DMS53 treated with DMSO at 0.1 percent for 48 hours (cell line): ENCODE data around the gene C1QTNF4.
"Not testable (repeated sequence)": the region's sequence is repeated elsewhere in the genome, so short reads cannot be mapped to it uniquely, and the experiment has no call there.

Experiments
- DNase-seq: peaks from one replicate; lab custom pipeline; 2025; ENCODE audit not compliant: unreplicated experiment; lab: John Stamatoyannopoulos, UW

Gene C1QTNF4

DNA sequence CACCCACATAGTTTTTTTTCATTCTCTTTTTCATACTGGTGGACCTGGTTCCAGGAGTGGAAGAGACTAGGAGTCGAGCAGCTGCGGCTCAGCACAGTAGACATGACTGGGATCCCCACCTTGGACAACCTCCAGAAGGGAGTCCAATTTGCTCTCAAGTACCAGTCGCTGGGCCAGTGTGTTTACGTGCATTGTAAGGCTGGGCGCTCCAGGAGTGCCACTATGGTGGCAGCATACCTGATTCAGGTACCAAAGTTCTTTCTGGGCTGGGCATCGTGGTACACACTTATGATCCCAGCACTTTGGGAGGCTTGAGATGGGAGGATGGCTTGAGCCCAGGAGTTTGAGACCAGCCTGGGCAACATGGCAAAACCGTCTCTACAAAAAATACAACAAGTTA lies 24.6 kb downstream of the C1QTNF4 start:
- no peak for DNase-seq

DNA sequence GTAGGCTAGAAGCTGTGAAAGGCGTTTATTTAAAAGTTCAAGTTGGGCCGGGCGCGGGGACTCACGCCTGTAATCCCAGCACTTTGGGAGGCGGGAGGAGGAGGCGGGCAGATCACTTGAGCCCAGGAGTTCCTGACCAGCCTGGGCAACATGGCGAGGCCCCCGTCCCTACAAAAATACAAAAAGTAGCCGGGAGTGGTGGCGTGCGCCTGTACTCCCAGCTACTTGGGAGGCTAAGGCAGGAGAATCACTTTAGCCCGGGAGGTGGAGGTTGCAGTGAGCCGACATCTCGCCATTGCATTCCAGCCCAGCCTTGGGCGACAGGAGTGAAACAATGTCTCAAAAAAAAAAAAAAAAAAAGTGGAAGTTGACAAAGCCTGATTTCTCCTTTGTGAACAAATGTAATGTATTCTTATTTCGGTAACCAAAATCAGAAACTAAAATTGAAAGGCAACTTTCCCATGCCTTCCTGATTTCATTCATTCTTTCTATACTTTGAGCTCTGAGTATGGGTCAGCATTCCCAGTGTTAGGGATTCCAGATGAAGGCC lies 28.0 kb downstream of the C1QTNF4 start:
- DNase-seq = no peak

DNA sequence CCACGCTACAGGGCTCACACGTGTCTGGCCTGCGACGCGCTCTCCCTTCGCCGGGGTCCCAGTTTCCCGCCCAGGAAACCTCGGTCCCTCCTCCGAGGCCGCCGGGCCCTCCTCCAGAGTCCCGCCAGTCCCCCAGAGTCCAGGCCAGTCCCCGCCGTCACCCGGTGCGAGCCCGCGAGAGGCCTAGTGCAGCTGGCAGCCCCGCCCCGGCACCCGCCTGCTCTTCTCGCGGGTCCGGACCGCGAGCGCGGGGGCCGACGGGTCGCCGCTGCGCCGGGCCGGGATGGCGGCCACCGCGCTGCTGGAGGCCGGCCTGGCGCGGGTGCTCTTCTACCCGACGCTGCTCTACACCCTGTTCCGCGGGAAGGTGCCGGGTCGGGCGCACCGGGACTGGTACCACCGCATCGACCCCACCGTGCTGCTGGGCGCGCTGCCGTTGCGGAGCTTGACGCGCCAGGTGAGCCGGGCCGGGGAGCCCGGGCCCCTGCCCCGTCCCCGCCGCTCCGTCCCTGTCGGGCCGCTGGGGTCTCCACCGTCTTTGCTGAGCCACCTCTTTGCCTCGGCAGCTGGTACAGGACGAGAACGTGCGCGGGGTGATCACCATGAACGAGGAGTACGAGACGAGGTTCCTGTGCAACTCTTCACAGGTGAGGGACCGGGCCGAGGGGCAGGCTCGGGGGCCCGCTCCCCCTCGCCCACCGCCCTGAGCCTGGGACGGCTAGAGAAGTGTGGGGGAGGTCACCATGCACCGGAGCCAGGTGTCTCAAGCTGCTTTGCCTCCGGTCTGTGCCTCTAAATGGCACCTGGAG lies 28.7 kb downstream of the C1QTNF4 start, which contains the start of gene PTPMT1:
PTPMT1 (plus strand) TSS at position 260 of the 809 bp plus-strand sequence; CDS start at position 284, 24 bp downstream.
- peak; percentile 11 for DNase-seq

DNA sequence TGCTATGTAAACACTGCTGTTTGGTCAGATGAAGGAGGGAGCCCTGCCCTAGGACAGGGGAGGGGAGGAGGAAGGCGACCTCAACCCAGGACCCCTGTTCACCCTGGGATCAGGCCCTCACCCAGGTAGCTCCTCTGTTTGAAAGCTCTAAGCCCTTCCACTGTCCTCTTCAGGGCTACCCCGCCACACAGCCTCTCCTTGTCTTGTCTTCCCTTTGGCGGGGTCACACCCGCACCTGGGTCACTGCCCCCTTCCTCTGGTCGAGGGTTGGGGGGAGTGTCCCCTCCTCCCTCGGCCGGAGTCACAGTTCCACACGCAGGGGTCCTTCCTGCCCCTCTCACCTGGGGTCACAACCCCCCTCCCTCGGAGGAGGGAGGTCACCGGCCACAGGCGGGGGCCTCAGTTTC lies 29.3 kb downstream of the C1QTNF4 start:
- DNase-seq = no peak

DNA sequence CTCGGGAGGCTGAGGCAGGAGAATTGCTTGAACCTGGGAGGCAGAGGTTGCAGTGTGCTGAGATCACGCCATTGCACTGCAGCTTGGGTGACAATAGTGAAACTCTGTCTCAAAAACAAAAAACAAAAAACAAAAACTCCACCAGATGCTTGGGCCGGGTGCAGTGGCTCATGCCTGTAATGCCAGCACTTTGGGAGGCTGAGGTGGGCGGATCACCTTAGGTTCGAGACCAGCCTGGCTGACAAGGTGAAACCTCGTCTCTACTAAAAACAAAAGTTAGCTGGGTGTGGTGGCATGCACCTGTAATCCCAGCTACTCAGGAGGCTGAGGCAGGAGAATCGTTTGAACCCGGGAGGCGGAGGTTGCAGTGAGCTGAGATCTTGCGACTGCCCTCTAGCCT lies 29.8 kb downstream of the C1QTNF4 start:
- not testable (repeated sequence) for DNase-seq

DNA sequence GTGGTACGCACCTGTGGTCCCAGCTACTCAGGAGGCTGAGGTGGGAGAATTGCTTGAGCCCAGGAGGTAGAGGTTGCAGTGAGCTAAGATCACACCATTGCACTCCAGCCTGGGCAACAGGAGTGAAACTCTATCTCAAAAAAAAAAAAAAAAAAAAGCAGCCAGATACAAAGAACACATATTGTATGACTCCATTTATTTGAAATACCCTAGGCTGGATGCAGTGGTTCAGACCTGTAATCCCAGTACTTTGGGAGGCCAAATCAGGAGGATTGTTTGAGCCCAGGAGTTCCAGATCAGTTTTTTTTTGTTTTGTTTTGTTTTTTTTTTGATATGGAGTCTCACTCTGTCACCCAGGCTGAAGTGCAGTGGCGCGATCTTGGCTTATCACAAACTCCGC lies 31.8 kb downstream of the C1QTNF4 start:
- DNase-seq = not testable (repeated sequence)

DNA sequence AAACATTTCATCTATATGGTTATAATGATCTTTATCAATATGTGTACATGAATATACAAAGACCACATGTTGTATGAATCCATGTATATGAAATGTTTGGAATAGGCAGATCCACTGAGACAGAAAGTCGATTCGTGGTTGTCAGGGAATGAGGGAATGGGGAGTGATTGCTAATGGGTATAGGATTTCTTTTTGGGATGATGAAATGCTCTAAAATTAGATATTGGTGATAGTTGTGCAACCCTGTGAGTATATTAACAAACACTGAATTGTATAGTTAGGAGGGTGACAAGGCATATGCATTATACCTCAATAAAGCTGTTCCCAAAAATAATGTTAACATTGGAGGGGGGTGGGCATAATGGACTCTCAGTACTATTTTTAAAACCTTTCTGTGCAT lies 33.8 kb downstream of the C1QTNF4 start:
- DNase-seq = no peak

DNA sequence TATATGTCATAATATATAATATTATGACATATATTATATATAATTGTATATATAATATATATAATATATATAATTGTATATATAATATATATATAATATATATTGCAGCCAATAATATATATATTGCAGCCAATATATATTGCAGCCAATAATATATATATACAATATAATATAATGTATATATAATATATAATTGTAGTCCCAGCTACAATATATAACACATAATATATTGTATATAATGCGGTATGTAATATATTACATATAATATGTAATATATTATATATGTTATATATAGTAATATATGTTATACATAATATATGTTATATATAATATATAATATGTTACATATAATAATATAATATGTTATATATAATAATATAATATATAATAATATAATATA lies 35.5 kb downstream of the C1QTNF4 start:
- DNase-seq = no peak

DNA sequence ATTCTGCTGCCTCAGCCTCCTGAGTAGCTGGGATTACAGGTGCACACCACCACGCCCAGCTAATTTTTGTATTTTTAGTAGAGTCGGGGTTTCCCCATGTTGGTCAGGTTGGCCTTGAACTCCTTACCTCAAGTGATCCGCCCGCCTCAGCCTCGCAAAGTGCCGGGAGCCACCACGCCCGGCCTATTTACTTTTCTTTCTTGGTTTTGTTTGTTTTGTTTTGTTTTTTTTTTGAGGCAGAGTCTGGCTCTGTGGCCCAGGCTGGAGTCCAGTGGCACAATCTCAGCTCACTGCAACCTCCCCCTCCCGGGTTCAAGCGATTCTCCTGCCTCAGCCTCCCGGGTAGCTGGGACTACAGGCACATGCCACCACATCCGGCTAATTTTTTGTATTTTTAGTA lies 37.2 kb downstream of the C1QTNF4 start:
- not testable (repeated sequence) for DNase-seq

DNA sequence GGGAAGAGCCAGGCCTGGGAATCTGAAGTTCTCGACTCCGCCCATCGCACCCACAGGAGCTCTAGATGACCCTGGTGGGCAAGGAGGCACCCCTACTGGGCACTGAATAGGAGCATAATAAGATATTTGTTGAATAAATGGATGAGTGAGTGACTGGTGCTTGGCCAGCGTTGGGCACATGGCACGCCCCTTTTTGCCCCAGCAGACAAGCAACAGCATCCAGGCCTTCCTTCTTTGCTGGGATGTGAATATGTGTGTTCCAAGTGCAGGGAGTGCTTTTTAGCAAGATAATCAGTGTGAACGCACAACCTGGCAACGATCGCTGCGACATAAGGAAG lies 40.8 kb downstream of the C1QTNF4 start:
- DNase-seq = peak; percentile 77

DNA sequence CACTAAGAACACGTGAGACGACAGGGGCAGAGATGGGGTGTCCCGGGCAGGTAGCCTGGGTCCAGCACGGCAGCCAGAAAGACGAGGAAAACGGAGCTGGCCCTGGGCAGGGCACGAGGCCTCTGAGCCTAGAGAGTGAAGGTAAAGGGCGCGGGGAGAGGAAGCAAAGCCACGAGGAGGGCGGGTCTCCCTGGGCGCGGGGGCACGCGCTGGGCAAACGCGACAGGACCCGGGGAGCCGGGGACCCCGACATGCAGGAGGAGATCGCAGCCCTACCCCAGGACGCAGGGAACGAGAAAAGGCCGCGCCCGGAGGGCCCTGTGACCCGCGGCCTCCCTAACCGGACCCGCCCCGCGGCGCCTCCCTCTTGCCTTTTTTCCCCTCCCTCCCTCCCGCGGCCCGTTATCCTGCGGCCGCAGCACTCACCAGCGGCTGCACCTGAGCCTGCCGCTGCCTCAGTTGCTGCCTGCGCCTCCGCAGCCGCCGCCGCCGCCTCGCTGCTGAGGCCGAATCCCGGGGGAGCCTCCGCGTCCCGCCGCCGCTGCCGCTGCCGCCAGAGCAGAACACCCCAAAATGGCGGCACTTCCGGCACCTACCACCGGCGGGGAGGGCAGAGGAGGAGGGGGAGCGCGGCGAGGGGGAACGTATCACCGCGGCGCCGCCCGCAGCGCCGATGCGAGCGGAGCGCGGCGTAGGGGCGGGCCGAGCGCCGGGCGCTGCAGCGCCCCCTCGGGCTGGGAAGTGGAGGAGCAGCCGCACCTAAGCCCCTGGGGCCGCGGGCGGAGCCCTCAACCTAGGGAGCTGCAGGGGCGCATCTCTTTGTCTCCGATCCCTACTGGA lies 41.4 kb downstream of the C1QTNF4 start, which contains the start of gene CELF1:
CELF1 (minus strand) TSS at position 567 of the 840 bp plus-strand sequence. CDS start 53,609 bp downstream, outside the sequence.
- peak; percentile 77 for DNase-seq

DNA sequence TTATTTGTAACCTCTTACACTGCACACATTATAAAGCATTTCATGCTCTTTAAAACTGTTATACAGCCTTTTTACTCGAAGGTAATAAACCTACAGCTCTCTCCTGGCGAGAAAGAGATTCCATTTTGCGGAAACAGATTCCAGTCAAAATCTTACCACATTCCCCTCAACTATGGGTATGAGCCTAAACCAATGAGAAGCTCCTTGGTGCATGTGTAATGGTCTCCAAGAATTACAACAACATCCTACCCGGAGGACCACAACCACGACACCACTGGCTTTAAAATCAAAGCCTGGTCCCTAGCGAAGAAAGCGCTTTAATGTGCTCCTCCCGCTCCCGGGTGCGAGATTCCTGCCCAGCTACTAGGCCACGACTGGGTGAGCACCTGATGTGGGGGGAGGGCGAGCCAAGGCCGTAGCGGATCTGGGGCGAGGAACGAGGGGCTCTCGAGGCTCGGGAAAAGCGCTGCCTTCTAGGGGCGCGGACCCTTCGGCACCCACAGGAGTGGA lies 42.1 kb downstream of the C1QTNF4 start:
- no peak for DNase-seq

DNA sequence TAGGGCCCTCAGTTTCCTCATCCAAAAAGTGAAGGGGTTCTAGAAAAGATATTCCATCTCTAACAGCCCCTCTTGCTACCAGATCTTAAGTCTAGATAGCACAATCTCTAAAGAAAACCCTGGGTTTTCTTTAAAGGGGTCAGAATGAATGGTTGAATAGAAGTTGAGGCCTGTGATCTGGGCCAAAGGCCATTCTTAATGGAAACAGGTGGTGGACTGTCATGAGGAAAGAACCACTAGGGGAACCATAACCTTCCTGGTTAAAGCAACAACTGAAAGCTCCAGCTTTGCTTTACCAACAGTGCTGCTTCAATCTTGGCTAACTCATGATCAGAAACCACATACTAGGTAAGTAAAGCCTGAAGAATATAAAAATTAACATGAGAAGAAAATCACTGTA lies 43.1 kb downstream of the C1QTNF4 start:
- DNase-seq = no peak

DNA sequence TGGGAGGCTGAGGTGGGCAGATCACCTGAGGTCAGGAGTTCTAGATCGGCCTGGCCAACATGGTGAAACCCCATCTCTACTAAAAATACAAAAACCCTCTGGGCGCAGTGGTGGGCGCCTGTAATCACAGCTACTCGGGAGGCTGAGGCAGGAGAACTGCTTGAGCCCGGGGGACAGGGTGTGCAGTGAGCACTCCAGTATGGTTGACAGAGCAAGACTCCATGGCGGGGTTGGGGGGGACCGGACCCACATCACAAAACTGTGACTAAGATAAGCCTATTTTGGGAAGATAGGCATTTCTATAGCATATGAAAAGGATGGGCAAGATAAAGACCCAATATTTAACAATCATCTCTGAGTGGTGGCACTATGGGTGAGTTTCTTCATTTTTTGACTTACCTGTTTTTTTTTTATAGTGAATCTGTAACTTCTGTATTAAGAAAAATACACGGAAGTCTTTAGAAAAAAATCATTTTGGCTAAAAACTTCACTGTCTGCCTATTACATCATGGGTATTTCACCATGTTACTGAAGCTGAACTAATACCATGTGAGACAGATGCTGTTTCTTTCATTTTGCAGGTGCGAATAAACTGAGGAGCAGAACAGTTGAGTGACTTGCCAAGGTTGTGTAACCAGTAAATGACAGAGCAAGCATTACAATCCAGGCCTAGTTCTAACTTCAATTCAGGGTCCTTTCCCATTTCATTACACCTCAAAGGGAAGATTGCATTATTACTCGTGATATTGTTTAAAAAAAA lies 43.7 kb downstream of the C1QTNF4 start:
- DNase-seq = no peak

DNA sequence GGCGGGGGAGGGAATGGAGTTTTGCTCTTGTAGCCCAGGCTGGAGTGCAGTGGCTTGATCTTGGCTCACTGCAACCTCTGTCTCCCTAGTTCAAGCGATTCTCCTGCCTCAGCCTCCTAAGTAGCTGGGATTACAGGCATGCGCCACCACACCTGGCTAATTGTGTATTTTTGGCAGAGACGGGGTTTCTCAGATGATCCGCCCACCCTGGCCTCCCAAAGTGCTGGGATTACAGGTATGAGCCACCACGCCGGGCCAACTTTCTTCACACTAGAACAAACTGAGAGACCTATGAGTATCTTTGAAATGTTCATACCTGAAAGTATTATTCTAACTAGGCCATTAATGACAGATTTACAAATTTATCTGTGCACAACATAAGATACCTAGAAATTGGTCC lies 47.9 kb downstream of the C1QTNF4 start:
- not testable (repeated sequence) for DNase-seq

DNA sequence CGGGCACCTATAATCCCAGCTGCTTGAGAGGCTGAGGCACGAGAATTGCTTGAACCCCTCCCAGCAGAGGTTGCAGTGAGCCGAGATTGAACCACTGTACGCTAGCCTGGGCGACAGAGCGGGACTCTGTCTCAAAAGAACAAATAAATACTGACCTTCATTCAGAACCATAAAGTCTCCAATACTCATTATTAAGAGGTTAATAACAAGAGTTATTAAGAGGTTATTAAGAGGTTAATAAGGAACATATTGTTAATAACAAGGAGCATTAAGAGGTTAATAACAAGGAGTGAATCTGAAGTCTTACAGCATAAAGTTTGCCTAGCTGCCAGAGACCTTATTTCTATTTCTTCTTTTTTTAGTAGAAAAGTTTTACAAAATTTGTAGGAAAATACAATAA lies 48.9 kb downstream of the C1QTNF4 start:
- no peak for DNase-seq

DNA sequence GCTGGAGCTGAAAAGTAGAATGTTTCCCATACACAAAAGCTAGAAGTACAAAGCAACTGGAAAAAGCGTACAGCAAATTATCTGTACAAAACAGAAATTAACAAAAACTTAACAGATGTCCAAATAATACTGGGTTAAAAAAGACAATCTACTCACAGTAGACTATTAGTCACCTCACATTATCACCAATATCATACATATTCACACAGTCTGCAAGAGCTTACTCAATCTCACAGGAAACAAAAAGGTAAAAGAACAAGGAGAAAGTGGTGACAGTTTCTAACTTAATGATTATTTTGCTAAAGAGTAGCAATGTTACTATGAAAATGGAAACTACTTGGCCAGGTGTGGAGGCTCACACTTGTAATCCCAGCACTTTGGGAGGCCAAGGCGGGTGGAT lies 53.1 kb downstream of the C1QTNF4 start:
- DNase-seq = no peak

DNA sequence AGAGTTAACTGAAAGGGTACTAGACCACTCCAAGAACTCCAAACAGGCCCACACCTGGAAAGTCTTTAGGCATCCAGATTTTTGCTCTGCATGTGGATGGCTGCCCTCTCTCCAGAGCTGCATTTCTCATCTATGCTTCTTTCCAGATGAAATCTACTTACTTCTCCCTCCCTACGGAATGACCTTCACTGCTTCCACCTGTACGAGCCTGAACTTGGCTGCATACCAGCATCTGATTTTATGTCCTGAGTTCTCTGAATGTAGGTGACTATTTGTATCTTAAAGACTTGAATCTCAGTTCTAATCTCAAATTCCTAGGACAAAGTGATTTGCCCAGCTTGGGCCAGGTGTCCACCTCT lies 54.6 kb downstream of the C1QTNF4 start:
- DNase-seq = no peak
